ENCODE results near the gene PARG.
A peak's percentile ranks its signal among the peaks of the same experiment; 100 is the strongest.
"Not testable (repeated sequence)": the region's sequence is repeated elsewhere in the genome, so short reads cannot be mapped to it uniquely, and the experiment has no call there.

The PARG gene

DNA sequence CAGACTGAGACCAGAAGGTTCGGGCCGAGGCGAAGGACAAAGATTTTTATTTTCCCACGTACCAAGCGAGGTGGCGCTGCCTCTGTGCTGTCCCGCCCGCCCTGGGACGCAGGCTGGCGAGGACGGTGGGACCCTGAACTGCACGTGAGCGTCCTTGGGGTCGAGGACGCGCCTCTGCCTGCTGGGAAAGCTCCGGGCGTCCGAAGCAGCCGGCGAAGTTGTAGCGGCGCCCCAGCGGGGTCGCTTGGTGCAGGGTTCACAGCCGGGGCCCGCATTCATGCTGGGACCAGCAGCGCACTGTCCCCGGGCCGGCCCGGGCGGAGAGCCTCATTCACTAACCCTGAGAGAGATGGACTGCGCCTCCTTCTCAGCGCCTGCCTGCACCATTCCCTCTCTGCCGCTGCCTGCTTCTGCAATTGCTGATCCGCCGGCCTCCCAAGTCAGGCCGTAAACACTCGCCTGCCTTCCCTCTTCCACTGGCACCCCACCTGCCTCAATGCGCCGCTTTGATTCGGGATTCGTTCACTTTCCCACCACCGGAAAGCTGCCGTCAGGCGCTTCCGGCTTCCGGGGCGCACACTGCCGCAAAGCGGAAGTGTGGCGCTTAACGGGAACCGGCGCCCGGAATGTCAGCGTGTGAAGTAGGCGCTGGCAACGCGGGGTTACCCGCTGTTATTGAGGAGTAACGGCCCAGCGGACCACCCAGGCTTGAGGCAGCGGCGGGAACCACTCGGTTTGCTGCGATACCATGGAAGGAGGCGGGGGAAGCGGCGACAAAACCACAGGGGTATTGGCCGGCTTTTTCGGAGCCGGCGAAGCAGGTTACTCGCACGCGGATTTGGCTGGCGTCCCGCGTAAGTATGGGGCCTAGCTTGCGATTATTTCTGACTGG lies at the start of gene PARG, which contains the start of gene TIMM23B:
PARG (minus strand) TSS at position 581 of the 892 bp plus-strand sequence; CDS start at position 279, 302 bp downstream.
TIMM23B (plus strand) TSS at position 607 of the 892 bp plus-strand sequence; CDS start at position 749, 142 bp downstream.
- DNase-seq (ENCODE audit: low spot score): peak; percentile 65

DNA sequence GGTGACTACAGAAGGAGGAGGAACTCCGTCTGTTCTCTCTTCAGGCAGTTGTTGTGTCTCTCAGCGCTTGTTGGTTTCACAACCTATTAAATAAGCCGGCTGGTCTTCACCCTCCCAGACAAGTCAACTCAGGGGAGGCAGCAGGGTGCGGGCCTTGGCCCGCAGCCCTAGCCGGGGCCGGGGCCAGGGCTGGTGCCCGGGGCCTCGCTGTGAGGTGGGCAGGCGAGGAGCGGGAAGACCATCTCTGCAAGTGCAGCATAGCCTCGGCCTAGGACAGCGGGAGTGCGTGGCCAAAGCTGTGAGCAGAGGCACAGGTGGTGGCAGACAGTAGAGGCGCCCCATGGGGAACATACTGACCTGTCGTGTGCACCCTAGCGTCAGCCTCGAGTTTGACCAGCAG lies 46.5 kb upstream of the PARG start, which contains the start of gene AGAP6:
AGAP6 (plus strand) TSS at position 31 of the 400 bp plus-strand sequence; CDS start at position 341, 310 bp downstream.
- not testable (repeated sequence) for DNase-seq (ENCODE audit: low spot score)

DNA sequence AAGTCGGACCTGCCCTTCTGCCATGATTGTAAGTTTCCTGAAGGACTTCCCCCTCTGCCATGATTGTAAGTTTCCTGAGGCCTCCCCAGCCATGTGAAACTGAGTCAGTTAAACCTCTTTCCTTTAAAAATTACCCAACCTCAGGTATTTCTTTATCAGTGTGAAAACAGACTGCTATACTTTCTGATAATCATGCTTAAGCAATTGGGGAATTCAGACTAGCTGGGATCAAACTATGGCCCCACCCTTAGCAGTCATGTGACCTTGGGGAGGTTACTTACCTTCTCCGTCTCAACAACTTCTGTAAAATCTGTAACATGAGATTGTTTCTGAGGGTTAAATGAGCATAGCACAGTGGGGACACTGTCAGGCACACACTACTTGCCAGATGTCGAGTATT lies 45.4 kb upstream of the PARG start:
- not testable (repeated sequence) for DNase-seq (ENCODE audit: low spot score)

DNA sequence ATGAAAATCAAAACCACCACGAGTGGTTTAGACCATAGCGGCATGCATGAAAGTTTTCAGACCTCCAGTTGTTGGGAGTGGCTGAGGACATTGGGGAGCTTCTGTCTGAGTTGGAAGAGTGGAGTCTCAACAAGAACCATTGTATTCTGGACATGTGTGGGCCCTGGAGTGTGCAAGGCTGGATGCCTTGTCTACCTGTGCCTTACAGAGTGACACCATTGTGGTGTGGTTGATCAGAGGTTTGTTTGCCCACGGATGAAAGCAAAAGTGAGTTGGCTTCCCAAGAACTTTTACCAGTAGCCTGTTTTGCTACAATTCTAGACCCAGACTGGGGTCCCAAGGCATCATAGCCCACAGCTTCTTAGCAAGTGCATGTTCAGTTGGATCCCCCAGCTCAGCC lies 35.9 kb upstream of the PARG start:
- DNase-seq (ENCODE audit: low spot score): not testable (repeated sequence)

DNA sequence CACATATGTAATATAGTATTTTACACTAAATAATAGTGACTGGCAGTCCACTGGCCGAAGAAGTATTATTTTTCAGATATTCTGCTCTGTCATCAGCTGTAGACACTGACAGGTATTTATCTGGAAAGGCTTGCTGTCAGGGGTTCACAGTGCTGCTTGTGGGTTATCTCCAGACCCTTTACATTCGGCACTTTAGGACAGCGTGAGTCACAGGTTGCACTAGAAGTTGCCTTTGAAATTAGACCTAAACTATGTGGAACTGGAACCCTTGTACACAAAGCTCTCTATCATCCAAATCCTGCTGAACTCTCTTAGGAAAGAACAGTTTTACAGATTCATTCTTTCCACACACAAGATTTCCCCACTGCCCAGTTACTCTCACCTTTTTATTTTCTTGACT lies 30.3 kb upstream of the PARG start:
- DNase-seq (ENCODE audit: low spot score): not testable (repeated sequence)

DNA sequence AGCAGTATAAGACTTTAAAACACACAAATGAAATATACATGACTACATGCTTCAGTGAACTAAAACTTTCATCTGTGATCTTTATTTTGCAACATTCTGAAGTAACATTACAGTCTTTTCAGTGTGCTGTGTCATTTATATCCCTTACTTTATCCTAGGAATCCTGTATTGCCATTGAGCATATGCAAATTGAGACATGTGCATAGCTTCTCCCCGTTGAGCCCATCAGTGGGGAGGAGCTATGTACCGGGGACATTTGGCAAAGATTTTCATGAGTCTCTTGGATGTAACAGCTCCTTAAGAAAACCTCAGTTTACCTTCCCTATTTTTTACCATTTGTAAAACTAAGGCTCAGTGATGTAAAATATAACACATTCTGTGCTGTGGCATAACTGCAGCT lies 29.6 kb upstream of the PARG start:
- not testable (repeated sequence) for DNase-seq (ENCODE audit: low spot score)

DNA sequence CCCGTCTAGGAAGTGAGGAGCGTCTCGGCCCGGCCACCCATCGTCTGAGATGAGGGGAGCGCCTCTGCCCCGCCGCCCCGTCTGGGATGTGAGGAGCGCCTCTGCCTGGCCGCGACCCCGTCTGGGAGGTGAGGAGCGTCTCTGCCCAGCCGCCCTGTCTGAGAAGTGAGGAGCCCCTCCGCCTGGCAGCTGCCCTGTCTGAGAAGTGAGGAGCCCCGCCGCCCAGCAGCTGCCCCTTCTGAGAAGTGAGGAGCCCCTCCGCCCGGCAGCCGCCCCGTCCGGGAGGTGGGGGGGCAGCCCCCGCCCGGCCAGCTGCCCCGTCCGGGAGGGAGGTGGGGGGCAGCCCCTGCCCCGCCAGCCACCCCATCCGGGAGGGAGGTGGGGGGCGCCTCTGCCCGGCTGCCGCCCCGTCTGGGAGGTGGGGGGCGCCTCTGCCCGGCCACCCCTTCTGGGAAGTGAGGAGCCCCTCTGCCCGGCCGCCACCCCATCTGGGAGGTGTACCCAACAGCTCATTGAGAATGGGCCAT lies 28.6 kb upstream of the PARG start:
- not testable (repeated sequence) for DNase-seq (ENCODE audit: low spot score)

DNA sequence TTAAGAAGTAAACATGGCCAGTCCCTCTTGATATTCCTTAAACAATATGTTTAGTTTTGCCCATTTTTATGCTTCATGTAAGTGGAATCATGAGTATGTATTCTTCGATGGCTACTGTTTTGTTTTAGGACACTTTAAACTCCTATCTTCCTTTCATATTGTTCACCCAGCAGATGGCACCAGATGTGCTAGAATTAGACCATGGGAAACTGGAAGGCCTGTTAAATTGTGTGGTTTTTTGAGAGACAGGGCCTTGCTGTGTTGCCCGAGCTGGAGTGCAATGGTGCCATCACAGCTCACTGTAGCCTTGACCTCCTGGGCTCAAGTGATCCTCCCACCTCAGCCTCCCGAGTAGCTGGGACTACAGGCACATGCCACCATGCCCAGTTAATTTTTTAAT lies 11.3 kb upstream of the PARG start:
- not testable (repeated sequence) for DNase-seq (ENCODE audit: low spot score)

DNA sequence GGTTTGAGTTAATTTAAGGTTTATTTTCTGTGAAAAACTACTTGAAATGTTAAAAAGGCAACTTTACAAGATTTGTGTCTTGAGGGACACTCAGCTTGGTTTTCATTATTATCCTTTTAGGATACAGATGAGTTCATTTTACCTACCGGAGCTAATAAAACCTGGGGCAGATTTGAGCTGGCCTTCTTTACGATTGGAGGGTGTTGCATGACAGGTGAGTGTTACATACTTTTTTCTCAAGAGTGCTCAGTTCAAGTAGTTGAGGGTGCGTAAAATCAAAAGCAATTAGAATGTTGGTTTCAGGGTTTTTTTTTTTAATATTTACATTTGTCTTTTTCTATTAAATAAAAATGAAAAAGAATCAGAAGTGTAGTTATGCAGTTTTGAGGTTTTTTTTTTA lies 10.2 kb upstream of the PARG start:
- DNase-seq (ENCODE audit: low spot score): not testable (repeated sequence)

DNA sequence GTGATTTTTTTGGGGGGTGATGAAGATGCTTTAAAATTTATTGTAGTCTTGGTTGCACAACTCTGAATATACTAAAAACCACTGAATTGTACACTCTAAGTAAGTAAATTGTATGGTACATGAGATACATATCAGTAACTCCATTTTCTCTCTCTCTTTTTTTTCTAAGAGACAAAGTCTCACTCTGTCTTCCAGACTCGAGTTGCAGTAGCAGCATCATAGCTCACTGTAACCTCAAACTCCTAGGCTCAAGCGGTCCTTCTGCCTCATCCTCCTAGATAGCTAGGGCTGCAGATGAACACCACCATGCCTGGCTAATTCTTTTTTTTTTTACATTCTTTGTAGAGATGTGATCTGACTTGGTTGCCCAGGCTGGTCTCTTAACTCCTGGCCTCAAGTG lies 6.9 kb upstream of the PARG start:
- DNase-seq (ENCODE audit: low spot score): not testable (repeated sequence)

DNA sequence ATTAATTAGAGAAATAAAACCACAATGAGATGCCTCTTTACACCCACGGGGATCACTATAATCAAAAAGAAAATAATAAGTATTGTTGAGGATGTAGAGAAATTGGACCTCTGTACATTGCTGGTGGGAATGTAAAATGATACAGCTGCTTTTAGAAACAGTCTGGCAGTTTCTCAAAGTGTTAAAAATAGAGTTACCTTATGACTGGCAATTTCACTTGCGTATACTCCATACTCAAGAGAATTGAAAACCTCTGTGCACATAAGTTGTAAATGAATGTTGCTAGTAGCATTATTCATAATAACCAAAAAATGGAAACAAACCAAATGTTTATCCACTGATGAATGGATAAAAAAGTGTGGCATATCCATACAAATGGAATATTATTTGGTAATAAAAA lies 6.3 kb upstream of the PARG start:
- not testable (repeated sequence) for DNase-seq (ENCODE audit: low spot score)

DNA sequence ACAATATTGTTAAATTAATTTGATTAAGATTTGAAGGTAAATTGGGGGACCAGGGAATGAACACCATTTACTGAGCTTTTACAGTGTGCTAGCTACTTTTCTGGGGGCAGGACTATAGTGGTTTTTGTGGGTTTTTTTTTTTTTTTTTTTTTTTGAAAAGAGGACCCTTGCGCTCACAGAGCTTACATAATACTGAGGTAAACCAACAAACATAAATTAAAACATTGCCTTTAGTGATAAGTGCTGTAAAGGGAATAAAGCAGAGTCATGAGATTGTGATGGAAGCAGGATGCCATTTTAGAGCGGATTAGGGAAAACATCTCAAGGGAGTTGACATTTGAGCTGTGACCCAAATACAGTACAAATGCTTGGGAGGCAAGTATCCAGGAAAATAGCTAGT lies 1.8 kb upstream of the PARG start:
- DNase-seq (ENCODE audit: low spot score): not testable (repeated sequence)

DNA sequence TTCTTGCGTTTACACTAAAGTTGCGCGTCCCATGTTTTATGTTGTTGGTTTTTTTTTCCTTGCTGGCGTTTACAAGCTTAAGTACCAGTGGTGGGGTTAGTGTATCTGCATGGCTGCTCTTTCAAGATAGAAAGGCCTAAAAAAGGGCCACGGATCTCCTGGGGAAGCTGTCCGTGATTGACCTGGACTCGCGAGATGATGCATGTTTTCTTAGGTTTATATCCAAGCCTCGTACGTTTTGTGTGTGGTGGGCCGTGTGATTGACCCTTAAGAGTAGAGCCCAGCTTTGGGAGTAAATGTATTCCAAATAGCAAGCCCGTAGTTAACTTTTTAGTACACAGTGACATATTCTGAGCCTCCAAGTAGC lies 495 bp upstream of the PARG start:
- not testable (repeated sequence) for DNase-seq (ENCODE audit: low spot score)

DNA sequence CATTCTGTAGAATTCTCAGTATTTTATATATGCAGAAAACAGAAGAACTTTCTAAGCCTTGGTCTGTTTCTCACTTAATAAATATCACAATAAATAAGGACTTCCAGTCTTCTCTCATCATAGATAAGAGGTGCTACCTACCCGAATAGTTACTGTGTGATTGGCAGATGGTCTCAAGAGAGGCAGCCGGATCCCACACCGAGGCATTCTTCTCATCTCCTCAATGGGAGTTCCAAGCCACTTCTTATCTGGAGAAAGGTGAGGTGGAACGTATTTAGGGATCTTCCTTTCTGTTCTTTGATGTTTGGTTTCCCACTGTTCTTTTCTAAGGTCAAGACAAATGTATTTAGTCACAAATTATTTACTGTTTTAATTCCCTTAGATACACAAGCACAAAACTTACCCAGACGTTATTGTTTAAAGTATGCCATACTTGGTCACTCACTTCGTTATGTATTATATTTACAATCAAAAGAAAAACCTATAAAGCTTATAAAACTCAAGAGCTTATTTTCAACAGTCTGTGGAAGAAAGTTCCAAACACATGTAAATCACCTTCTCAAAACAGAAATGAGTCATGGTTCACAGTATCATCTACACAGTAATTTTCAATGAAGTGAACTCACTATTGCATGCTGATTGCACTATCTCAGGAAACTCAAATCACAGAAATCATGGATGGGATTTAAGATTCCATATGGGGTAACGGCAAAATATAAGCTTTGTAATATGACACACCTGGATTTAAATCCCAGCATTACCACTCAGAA lies 9.7 kb downstream of the PARG start:
- DNase-seq (ENCODE audit: low spot score): not testable (repeated sequence)

DNA sequence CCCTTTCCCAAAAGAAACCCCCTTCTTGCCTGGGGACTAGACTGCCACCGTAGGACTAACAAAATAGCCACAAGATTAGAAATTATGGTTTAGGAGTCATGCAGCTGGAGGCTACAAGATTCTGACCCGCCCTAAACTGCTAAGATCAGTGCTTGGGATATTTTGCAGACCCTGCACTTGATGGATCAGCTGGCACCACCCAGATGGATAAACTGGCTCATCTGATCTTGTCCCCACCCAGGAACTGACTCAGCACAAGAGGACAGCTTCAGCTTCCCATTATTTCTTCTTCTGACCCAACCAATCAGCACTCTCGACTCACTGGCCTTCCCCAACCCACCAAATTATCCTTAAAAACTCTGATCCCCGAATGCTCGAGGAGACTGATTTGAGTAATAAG lies 10.6 kb downstream of the PARG start:
- not testable (repeated sequence) for DNase-seq (ENCODE audit: low spot score)

DNA sequence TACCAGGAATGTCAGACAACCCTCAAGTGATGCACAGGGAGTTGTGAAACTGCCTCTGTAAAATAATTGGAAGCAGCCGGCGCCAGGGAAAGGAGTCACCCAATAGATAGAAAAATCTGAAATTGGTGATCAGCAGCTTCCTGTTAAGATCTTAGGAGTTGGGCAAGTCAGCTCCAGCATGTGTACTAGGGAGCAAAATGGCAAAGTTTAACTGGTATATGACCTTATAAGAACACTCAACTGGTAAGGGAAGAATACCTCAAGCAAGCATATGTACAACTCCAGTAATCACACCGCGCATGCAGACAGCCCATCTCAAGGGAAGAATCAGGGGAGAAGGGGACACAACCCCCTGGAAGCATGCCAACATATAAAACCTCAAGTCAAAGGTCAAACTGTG lies 18.3 kb downstream of the PARG start:
- DNase-seq (ENCODE audit: low spot score): not testable (repeated sequence)

DNA sequence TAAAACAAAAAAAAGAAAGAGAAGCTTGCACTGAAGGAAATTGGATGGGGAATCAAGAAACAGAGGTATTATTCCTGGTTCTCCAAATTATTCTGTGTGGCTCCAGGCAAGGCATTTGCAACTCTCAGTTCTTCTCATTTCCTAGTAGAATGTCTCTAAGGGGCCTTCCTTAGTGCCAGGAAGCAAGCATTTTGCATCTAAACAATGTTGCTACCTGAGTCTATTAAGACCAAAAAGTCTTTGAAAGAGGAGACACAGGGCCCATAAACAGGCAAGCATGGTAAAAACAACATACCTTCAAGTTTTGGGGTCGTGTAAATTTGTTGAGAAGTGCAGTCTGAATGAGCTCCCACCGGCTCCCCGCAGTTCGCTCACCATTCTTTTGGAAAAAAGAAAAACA lies 19.8 kb downstream of the PARG start:
- DNase-seq (ENCODE audit: low spot score): not testable (repeated sequence)

DNA sequence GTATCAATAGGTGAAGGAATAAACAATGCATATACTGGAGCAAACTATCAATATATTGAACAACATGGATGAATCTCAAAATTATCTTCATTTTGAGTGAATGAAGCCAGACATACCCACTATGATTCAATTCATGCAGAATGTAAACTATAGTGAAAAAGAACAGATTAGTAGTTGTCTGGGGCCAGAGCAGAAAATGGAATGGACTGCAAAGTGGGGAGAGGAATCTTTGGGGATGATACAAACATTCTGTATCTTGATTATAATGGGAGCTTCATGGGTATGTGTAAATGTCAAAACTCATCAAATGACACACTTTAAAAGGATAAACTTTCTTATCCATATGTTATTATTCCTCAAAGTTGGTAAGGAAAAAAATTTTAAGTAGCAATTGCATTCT lies 23.9 kb downstream of the PARG start:
- not testable (repeated sequence) for DNase-seq (ENCODE audit: low spot score)

DNA sequence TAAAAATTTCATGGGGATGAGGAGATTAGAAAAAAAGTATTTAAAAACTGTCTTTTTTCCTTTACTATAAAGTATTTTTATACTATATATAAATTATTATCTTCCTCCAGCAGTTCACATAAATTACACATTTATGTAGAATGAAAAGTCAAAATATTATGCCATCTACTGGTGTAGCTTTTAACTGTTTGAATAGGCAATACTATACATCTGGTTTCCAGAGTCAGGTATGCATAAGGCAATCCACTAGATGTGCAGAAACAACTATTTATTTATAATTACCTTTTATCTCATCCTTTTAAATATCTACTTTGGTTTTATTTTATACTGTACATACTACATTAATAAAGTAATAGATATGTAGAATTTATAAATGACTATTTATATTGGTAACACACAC lies 25.4 kb downstream of the PARG start:
- not testable (repeated sequence) for DNase-seq (ENCODE audit: low spot score)

DNA sequence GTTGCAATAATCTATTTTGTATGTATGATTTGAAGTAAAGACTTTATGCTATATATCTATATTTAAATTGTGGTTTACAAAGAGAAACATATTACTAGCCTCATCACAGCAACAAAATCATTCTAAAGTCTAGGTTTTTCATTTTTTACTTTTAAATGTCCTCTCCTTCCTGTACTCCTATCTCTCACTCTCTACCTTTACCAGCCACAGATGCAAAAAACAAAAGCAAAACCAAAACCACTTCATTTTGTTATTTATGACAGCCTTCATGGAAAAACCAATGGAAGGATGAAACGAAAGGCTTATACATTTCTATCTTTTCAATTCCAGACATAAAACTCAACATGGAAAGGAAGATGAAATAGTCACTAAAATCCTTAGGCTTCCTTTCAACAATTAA lies 31.5 kb downstream of the PARG start:
- DNase-seq (ENCODE audit: low spot score): not testable (repeated sequence)

DNA sequence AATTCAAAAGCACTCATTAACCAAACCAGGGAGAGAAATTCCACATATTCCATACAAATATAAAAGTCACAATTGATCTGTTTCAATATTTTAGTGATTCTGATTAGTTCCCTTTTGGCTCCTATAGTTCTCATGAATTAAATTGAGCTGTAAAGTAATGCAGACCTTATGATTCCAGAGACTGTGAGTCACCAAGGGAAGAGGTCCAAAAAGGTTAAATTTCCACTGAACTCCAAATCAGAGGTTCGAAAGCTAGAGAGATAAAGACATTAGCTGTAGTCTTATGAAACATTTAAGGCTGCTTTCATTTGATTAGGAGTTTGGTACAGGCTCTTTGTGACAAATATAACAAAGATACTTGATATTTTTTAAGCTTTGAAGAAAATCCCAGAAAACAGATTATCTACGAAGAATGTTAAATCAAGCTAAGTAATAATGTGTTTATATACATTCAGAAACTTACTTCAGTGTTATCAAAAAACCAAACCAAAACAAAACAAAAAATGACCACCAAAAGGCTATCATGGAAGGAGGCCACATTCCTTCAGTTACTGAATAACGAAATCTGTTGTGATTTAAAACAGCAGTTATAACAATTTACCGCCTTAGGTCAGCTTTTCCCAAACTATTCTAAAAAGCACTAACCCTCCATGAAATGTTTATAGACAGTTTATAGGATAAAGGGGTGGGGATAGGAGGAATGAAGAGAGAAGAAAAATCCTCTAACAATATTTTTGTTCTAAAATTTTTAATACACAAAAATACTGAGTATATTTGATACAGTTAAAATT lies 33.3 kb downstream of the PARG start:
- not testable (repeated sequence) for DNase-seq (ENCODE audit: low spot score)

DNA sequence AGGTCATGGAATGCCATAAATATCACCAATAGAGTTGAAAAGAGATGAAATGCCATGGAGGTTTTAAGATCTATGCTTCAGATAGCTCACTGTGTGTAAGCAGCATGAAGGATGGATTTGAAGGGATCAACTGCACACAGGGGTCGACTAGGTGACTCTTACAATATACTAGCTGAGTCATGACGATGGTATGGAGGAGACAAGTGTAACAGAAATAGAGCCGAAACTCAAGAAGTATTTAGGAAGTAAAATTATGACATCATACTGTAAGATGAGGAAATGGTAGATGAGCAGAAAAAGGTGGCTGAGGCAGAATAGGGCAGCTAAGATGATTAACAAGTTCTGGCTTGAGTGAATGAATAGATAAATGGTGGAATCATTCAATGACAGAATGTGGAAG lies 38.0 kb downstream of the PARG start:
- DNase-seq (ENCODE audit: low spot score): not testable (repeated sequence)
